NT2/D1 (cell line): ENCODE data around the gene ANKRD13A.
"Not testable (repeated sequence)": the region's sequence is repeated elsewhere in the genome, so short reads cannot be mapped to it uniquely, and the experiment has no call there.

Experiments
- DNase-seq: peaks from one replicate; pipeline ENCODE4 v3.0.0-alpha.2; 2011; ENCODE audit warnings: low read depth, low spot score
- H3K27me3 ChIP-seq: 2 replicates; pipeline ENCODE4 v1.6.0; 2011; ENCODE audit warnings: mild to moderate bottlenecking; ENCODE audit not compliant: insufficient read length, insufficient read depth
- H3K36me3 ChIP-seq: 2 replicates; pipeline ENCODE4 v1.6.1; 2011; ENCODE audit warnings: mild to moderate bottlenecking, low read length, mixed read lengths; ENCODE audit not compliant: insufficient read depth, insufficient read length
- H3K4me1 ChIP-seq: 2 replicates; pipeline ENCODE4 v1.5.1; 2011; ENCODE audit not compliant: insufficient read depth, insufficient read length
- H3K4me3 ChIP-seq: 2 replicates; pipeline ENCODE4 v1.5.1; 2011; ENCODE audit warnings: low read depth; ENCODE audit not compliant: insufficient read length
- H3K9ac ChIP-seq: 2 replicates; pipeline ENCODE4 v1.6.0; 2011; ENCODE audit warnings: low read depth; ENCODE audit not compliant: insufficient read length
- H3K9me3 ChIP-seq: 2 replicates; pipeline ENCODE4 v1.5.1; 2011; ENCODE audit warnings: mild to moderate bottlenecking, low read length; ENCODE audit not compliant: insufficient read depth
- SUZ12 ChIP-seq: IDR thresholded peaks from 2 replicates; pipeline ENCODE4 v1.6.1; 2011; ENCODE audit not compliant: insufficient read length, insufficient read depth; ENCODE audit errors: extremely low read depth
- YY1 ChIP-seq: IDR thresholded peaks from 2 replicates; pipeline ENCODE4 v1.6.1; 2011; ENCODE audit not compliant: insufficient read length, insufficient read depth
- ZNF274 ChIP-seq: IDR thresholded peaks from 2 replicates; pipeline ENCODE4 v1.6.1; 2011; ENCODE audit warnings: mild to moderate bottlenecking, low read depth, low read length

Gene ANKRD13A

GRCh38 chr12:110071967-110072366 is 72.7 kb downstream of the ANKRD13A start:
- H3K36me3 ChIP-seq, result no peaks in the 10 kb centered on the region
- no peaks in the 10 kb centered on the region for H3K9me3 ChIP-seq
- TF ChIP-seq SUZ12 (no peak), YY1 (no peak), ZNF274 (no peak)
- H3K27me3 ChIP-seq, result no peaks in the 10 kb centered on the region
- DNase-seq, result no peak
- H3K9ac ChIP-seq, result no peak overlapping the region
- no peak overlapping the region for H3K4me3 ChIP-seq
- no peaks in the 10 kb centered on the region for H3K4me1 ChIP-seq

GRCh38 chr12:110072636-110073035 is 73.4 kb downstream of the ANKRD13A start:
- H3K9me3 ChIP-seq, H3K4me1 ChIP-seq, H3K36me3 ChIP-seq, H3K27me3 ChIP-seq, H3K4me3 ChIP-seq, H3K9ac ChIP-seq, DNase-seq: not testable (repeated sequence)

- Histone ChIP-seq H3K4me3 (no peak overlapping the region), H3K4me1 (no peaks in the 10 kb centered on the region), H3K9me3 (no peaks in the 10 kb centered on the region), H3K36me3 (no peaks in the 10 kb centered on the region), H3K9ac (no peak overlapping the region), H3K27me3 (no peaks in the 10 kb centered on the region)
- DNase-seq, result no peak
- no peak for TF ChIP-seq SUZ12
These were observed 74.0 kb downstream of the ANKRD13A start for GRCh38 chr12:110073049-110073831.

- no peaks in the 10 kb centered on the region for H3K4me1 ChIP-seq
- H3K36me3 ChIP-seq, result no peaks in the 10 kb centered on the region
- H3K4me3 ChIP-seq, result no peak overlapping the region
- no peak for TF ChIP-seq SUZ12
- no peak for TF ChIP-seq ZNF274
- TF ChIP-seq YY1, result no peak
- H3K9me3 ChIP-seq, result no peaks in the 10 kb centered on the region
- H3K27me3 ChIP-seq, result no peaks in the 10 kb centered on the region
- DNase-seq, result no peak
- no peak overlapping the region for H3K9ac ChIP-seq
These were observed 74.9 kb downstream of the ANKRD13A start for GRCh38 chr12:110074089-110074488.

GRCh38 chr12:110075880-110076279 is 76.7 kb downstream of the ANKRD13A start:
- DNase-seq, result no peak
- Histone ChIP-seq H3K4me1 (no peaks in the 10 kb centered on the region), H3K9ac (no peak overlapping the region), H3K27me3 (no peaks in the 10 kb centered on the region), H3K4me3 (no peak overlapping the region), H3K9me3 (no peaks in the 10 kb centered on the region), H3K36me3 (no peaks in the 10 kb centered on the region)
- no peak for TF ChIP-seq YY1
- TF ChIP-seq SUZ12, result no peak
- TF ChIP-seq ZNF274, result no peak

GRCh38 chr12:110077800-110078199 is 78.6 kb downstream of the ANKRD13A start:
- H3K9ac ChIP-seq, result no peak overlapping the region
- H3K9me3 ChIP-seq, result no peaks in the 10 kb centered on the region
- H3K4me1 ChIP-seq, result no peaks in the 10 kb centered on the region
- H3K27me3 ChIP-seq, result no peaks in the 10 kb centered on the region
- TF ChIP-seq ZNF274 (no peak), SUZ12 (no peak), YY1 (no peak)
- no peak overlapping the region for H3K4me3 ChIP-seq
- no peak for DNase-seq
- no peaks in the 10 kb centered on the region for H3K36me3 ChIP-seq

GRCh38 chr12:110079477-110080400 is 80.5 kb downstream of the ANKRD13A start:
- DNase-seq, result no peak
- no peak overlapping the region for H3K4me3 ChIP-seq

More at GRCh38 chr12:110079477-110080400, 80.5 kb downstream of the ANKRD13A start:
- Histone ChIP-seq H3K36me3 (no peaks in the 10 kb centered on the region), H3K27me3 (no peaks in the 10 kb centered on the region), H3K4me1 (no peaks in the 10 kb centered on the region), H3K9ac (no peak overlapping the region), H3K9me3 (no peaks in the 10 kb centered on the region)
- TF ChIP-seq YY1 (no peak), ZNF274 (no peak), SUZ12 (no peak)
